ENCODE results near the gene SLC5A6.

DNA sequence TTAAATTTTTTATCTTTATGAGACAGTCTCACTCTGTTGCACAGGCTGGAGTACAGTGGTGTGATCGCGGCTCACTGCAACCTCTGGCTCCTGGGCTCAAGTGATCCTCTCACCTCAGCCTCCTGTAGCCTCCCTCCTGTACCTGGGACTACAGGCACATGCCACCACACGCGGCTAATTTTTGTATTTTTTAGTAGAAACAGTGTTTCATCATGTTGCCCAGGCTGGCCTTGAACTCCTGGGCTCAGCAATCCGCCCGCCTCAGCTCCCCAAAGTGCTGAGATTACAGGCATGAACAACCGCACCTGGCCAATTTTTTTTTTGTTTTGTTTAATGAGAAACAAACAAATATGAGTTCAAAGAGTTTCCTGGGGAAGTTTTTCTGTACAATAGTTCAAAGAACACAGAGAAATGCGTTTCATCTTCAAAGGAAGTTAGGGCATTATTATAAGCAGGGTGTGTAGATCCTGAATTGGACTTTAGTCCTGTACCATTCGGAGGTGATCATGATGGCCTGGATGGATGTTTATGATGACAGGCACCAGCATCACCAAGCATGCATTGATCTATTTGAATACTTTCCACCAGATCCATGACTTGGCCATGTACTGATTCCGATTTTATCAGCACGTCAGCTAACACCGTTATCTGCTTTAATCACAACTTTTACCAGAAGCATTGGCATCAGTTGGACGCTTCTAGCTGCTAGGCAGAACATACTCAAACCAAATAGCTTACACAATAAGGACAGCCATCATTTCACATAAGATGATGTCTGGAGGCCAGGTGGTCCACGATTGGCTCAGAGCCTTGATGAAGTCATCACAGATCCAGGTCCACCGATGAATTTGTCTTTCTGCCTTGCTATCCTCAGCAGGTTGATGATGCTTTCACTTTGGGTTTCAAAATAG, 34.4 kb downstream of the SLC5A6 start:
- TF ChIP-seq, protein P1, sequence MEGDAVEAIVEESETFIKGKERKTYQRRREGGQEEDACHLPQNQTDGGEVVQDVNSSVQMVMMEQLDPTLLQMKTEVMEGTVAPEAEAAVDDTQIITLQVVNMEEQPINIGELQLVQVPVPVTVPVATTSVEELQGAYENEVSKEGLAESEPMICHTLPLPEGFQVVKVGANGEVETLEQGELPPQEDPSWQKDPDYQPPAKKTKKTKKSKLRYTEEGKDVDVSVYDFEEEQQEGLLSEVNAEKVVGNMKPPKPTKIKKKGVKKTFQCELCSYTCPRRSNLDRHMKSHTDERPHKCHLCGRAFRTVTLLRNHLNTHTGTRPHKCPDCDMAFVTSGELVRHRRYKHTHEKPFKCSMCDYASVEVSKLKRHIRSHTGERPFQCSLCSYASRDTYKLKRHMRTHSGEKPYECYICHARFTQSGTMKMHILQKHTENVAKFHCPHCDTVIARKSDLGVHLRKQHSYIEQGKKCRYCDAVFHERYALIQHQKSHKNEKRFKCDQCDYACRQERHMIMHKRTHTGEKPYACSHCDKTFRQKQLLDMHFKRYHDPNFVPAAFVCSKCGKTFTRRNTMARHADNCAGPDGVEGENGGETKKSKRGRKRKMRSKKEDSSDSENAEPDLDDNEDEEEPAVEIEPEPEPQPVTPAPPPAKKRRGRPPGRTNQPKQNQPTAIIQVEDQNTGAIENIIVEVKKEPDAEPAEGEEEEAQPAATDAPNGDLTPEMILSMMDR (IDR thresholded peaks at IDR 0.05): no peak
- TF ChIP-seq POLR2AphosphoS5 (IDR thresholded peaks at IDR 0.05) (no peak), POLR2A (IDR thresholded peaks at IDR 0.05) (no peak), EP300 (IDR thresholded peaks at IDR 0.05) (no peak)

All from sigmoid colon (tissue), 4 donors.